Measurements from ENCODE around the gene HPF1. TPM values are rescaled to one million over a fixed set of nuclear protein-coding genes. Genes with fewer than 3 reads are reported as not detected.
"Not testable (repeated sequence)": the region's sequence is repeated elsewhere in the genome, so short reads cannot be mapped to it uniquely, and the experiment has no call there.

Gene HPF1
- total RNA-seq, 1 donor from 2014 or later, result 32.3 TPM

DNA sequence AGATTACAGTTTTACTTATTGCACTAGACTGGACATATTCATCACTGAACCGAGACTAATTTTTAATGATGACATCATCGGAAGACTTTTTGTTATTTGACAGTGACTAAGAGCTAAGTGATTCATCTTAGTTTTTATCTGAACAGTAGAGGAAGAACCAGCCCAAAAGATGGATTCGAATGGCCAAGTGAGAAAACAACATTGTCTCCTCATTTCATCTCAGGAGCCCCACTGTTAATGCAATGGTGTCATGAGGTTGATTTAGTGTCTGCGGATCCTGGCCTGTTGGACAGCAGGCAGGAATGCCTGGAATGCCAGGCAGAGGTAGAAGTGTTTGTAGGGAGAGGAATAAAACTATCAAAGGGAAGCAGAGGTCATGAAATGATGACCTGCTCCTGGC, 37.8 kb upstream of the HPF1 start:
- Mint-ChIP-seq H3K27me3 (peaks cover 13% of the 10 kb centered on the region), H3K27ac (no peak overlapping the region), H3K36me3 (no peaks in the 10 kb centered on the region), H3K4me1 (ENCODE audit: unreplicated experiment) (peaks cover 15% of the 10 kb centered on the region), H3K4me3 (no peak overlapping the region), H3K9me3 (no peaks in the 10 kb centered on the region)
- TF ChIP-seq, protein P1, sequence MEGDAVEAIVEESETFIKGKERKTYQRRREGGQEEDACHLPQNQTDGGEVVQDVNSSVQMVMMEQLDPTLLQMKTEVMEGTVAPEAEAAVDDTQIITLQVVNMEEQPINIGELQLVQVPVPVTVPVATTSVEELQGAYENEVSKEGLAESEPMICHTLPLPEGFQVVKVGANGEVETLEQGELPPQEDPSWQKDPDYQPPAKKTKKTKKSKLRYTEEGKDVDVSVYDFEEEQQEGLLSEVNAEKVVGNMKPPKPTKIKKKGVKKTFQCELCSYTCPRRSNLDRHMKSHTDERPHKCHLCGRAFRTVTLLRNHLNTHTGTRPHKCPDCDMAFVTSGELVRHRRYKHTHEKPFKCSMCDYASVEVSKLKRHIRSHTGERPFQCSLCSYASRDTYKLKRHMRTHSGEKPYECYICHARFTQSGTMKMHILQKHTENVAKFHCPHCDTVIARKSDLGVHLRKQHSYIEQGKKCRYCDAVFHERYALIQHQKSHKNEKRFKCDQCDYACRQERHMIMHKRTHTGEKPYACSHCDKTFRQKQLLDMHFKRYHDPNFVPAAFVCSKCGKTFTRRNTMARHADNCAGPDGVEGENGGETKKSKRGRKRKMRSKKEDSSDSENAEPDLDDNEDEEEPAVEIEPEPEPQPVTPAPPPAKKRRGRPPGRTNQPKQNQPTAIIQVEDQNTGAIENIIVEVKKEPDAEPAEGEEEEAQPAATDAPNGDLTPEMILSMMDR (conservative IDR thresholded peaks at IDR 0.05), result no peak
- DNase-seq (ENCODE audit: extremely low spot score, unreplicated experiment), result no peak

DNA sequence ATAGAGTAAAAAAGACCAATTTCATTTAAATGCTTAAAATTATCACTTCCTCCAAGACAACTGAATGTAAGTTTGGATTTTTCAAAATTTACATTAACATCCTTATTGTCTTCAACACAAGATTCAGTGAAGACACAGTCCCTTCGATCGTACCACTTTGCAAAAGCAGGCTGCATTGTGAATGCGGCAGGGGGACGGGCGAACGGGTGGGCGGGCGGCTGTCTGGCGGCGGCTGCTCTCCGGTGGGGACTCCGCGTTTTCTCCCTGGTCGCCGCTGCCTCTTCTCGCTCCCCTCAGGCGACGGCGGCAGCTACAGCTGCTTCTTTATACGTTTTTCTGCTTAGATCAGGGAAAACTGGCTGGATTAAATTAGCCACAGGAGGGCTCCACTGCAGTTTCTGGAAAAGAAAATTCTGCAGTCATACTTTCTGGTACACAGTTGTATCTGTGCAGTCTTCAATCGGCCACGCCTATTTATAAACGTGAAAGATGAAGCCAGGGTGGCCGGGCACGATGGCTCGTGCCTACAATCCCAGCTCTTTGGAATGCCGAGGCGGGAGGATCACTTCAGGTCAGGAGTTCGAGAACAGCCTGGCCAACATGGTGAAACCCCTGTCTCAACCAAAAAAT, 33.9 kb upstream of the HPF1 start:
- H3K9me3 Mint-ChIP-seq, result no peaks in the 10 kb centered on the region
- peak; percentile 71 for DNase-seq (ENCODE audit: extremely low spot score, unreplicated experiment)
- H3K4me1 Mint-ChIP-seq (ENCODE audit: unreplicated experiment), result peaks cover 15% of the 10 kb centered on the region
- H3K36me3 Mint-ChIP-seq, result no peaks in the 10 kb centered on the region
- H3K27me3 Mint-ChIP-seq, result peaks cover 53% of the 10 kb centered on the region
- peak overlapping the region; percentile 79 for H3K4me3 Mint-ChIP-seq
- TF ChIP-seq, protein P1 (conservative IDR thresholded peaks at IDR 0.05), result peak; percentile 73
- H3K27ac Mint-ChIP-seq, result peak overlapping the region; percentile 44

DNA sequence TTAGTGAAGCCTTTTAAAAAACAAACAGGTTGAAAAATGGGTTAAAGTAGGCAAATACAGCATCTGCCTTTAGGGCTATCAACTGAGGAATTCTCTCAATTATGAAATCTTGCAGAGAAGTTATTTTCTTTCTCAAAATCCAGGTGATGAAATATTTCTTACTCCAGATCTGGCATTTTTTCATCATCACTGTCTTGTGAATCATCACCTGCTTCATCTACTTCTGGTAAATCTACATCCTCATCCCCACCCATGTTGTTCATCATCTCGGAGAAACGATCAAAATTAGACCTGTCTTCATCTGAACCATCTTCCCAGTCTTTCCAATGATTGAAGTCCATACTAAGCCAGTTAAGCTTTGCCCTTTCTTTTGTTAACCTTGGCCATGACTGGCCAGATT, 33.3 kb upstream of the HPF1 start:
- no peaks in the 10 kb centered on the region for H3K9me3 Mint-ChIP-seq
- peak overlapping the region; percentile 1 for H3K27ac Mint-ChIP-seq
- TF ChIP-seq, protein P1 (conservative IDR thresholded peaks at IDR 0.05), result no peak
- peak overlapping the region; percentile 79 for H3K4me3 Mint-ChIP-seq
- H3K36me3 Mint-ChIP-seq, result no peaks in the 10 kb centered on the region
- peaks cover 59% of the 10 kb centered on the region for H3K27me3 Mint-ChIP-seq
- DNase-seq (ENCODE audit: extremely low spot score, unreplicated experiment), result no peak
- H3K4me1 Mint-ChIP-seq (ENCODE audit: unreplicated experiment), result peaks cover 12% of the 10 kb centered on the region

DNA sequence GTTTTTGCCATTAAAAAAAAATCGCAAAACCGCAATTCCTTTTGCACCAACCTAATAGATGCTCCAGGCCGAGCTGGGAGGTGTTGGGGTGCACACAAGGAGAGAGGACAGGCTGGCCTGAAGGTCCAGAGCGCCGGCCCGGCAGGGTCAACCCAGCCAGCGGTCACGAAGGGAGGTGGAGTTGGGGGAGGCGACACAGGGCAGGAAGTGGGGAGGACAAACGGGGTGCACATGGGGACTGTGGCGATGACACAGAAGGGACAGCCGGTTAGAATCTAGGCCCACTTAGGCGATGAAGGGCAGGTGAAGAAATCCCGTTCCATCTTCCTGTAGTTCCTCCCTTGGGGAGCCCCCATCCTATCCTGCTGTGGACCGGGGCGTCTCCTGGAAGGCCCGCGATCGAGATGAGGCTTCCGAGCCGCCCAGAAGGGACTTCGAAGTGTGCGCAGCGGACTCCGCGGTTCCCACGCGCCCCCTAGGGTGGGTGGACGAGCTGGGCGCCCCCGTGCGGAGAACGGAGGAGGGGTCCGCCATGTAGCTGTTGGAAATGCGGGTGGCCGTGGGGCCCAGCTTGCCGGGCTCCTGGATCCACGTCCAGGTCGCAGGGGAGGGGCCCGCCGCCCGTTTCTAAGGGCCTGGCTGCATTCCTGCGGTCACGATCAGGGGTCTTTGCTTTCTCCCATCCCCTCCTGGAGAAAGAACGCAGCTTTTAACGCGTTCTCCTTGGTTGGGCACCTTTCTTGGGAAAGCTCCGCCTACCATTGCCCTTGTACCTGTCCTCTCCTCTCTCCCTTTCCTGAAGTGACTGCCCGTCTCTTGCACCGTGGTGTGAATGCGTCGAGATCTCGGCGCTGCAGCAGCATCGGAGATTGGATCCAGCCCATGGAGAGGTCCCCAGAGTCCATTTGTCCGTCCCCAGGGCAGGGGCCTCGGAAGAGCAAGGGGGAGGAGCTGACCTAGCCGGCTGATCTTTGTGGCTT, 17.0 kb upstream of the HPF1 start:
- Mint-ChIP-seq H3K4me1 (ENCODE audit: unreplicated experiment) (no peaks in the 10 kb centered on the region), H3K4me3 (no peak overlapping the region), H3K27me3 (no peaks in the 10 kb centered on the region), H3K9me3 (no peaks in the 10 kb centered on the region), H3K27ac (no peak overlapping the region), H3K36me3 (no peaks in the 10 kb centered on the region)
- TF ChIP-seq, protein P1 (conservative IDR thresholded peaks at IDR 0.05), result no peak
- no peak for DNase-seq (ENCODE audit: extremely low spot score, unreplicated experiment)

DNA sequence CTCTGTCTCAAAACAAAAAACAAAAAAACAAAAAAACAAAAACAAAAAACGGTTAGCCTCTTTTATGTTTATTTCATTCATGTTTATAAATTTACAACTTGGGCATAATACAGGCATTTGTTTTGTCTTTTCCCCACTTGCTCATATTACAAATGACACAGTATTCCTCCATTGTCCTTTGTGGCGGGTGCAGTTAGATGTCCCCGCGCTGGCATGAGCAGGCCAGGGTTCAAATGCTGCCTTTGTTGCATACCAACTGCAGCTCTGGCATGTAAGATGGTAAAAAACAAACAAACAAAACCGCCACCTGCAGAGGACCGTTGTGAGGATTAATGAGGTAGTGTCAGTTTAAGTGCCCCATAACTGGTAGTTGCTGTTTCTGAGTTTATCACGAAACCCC, 16.1 kb upstream of the HPF1 start:
- H3K36me3 Mint-ChIP-seq, result no peaks in the 10 kb centered on the region
- H3K4me3 Mint-ChIP-seq, result no peak overlapping the region
- no peaks in the 10 kb centered on the region for H3K9me3 Mint-ChIP-seq
- H3K27ac Mint-ChIP-seq, result no peak overlapping the region
- no peak for DNase-seq (ENCODE audit: extremely low spot score, unreplicated experiment)
- H3K4me1 Mint-ChIP-seq (ENCODE audit: unreplicated experiment), result no peaks in the 10 kb centered on the region
- TF ChIP-seq, protein P1 (conservative IDR thresholded peaks at IDR 0.05), result no peak
- H3K27me3 Mint-ChIP-seq, result no peaks in the 10 kb centered on the region

DNA sequence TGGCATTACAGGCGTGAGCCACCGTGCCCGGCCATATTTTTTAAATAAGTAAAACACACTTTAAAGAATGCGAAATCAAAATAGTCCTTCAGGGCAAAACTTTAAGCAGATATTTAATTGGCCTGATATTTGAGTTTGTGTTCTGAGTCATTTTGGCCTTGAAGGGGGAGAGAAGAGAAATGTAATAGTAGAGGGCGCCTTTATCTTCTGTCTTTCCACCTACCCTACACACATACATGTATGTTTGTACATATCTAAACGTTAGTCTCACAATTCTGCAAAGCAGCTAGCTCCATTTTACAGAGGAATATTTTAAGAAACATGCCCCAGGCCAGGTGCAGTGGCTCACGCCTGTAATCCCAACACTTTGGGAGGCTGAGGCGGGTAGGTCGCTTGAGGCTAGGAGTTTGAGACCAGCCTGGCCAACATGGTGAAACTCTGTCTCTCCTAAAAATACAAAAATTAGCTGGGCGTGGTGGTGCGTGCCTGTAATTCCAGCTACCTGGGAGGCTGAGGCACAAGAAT, 13.9 kb upstream of the HPF1 start:
- H3K4me1 Mint-ChIP-seq (ENCODE audit: unreplicated experiment); H3K4me3 Mint-ChIP-seq; H3K27me3 Mint-ChIP-seq; H3K9me3 Mint-ChIP-seq; H3K27ac Mint-ChIP-seq; H3K36me3 Mint-ChIP-seq; DNase-seq (ENCODE audit: extremely low spot score, unreplicated experiment): not testable (repeated sequence)

Data from type B pancreatic cell (in vitro differentiated cells).